HG03457 (cell line): ENCODE data around the gene CST7.

Source experiments
- ATAC-seq: cut with Tn5 transposase; IDR thresholded peaks from one replicate; pipeline ENCODE4 v1.9.1; 2021; ENCODE audit warnings: moderate number of reproducible peaks; ENCODE audit not compliant: unreplicated experiment

CST7 gene

GRCh38 chr20:24962510-24962909, 13.4 kb downstream of the CST7 start:
- ATAC-seq = no peak

GRCh38 chr20:24963672-24964505, 14.8 kb downstream of the CST7 start:
- ATAC-seq = no peak

GRCh38 chr20:24964506-24964840, 15.4 kb downstream of the CST7 start:
- ATAC-seq = no peak

GRCh38 chr20:24965065-24965919, 16.2 kb downstream of the CST7 start:
- ATAC-seq = no peak

GRCh38 chr20:24966317-24967012, 17.4 kb downstream of the CST7 start:
- no peak for ATAC-seq

GRCh38 chr20:24968278-24968800, 19.3 kb downstream of the CST7 start:
- no peak for ATAC-seq

- no peak for ATAC-seq
These were observed 20.3 kb downstream of the CST7 start for GRCh38 chr20:24969186-24970029.

- ATAC-seq = no peak
These were observed 21.0 kb downstream of the CST7 start for GRCh38 chr20:24970030-24970553.

- no peak for ATAC-seq
These were observed 21.7 kb downstream of the CST7 start for GRCh38 chr20:24970754-24971153.

GRCh38 chr20:24971376-24972101, 22.5 kb downstream of the CST7 start:
- ATAC-seq = no peak

- no peak for ATAC-seq
These were observed 23.3 kb downstream of the CST7 start for GRCh38 chr20:24972341-24972740.

- no peak for ATAC-seq
These were observed 28.3 kb downstream of the CST7 start for GRCh38 chr20:24977336-24977735.

- no peak for ATAC-seq
These were observed 28.7 kb downstream of the CST7 start for GRCh38 chr20:24977797-24978196.

GRCh38 chr20:24978513-24978912, 29.4 kb downstream of the CST7 start:
- no peak for ATAC-seq

- ATAC-seq = no peak
These were observed 30.2 kb downstream of the CST7 start for GRCh38 chr20:24979036-24979960.

GRCh38 chr20:24980291-24981053, 31.4 kb downstream of the CST7 start:
- ATAC-seq = no peak

GRCh38 chr20:24981282-24981681, 32.2 kb downstream of the CST7 start:
- ATAC-seq = no peak

GRCh38 chr20:24981790-24982189, 32.7 kb downstream of the CST7 start:
- no peak for ATAC-seq
